Trophoblast cell (in vitro differentiated cells and primary cell): ENCODE measurements around the gene FBXL17.

Source experiments
- DNase-seq, 2 donors: peaks; one replicate each; pipeline ENCODE4 v3.0.0-alpha.2; 2016
- H2AFZ ChIP-seq: 2 replicates; pipeline ENCODE4 v1.6.1; 2013; ENCODE audit warnings: low read length, moderate library complexity, mild to moderate bottlenecking; ENCODE audit not compliant: insufficient read depth, poor library complexity
- H2AK5ac ChIP-seq: 2 replicates; pipeline ENCODE4 v1.6.1; 2013; ENCODE audit warnings: mild to moderate bottlenecking, low read length
- H2BK120ac ChIP-seq: 2 replicates; pipeline ENCODE4 v1.6.1; 2013; ENCODE audit warnings: low read length, mild to moderate bottlenecking, moderate library complexity; ENCODE audit not compliant: insufficient read depth, poor library complexity
- H2BK12ac ChIP-seq: 2 replicates; pipeline ENCODE4 v1.6.1; 2013; ENCODE audit warnings: mild to moderate bottlenecking, low read length, moderate library complexity
- H2BK5ac ChIP-seq: 2 replicates; pipeline ENCODE4 v1.6.1; 2013; ENCODE audit warnings: low read length, low read depth, moderate library complexity, mild to moderate bottlenecking; ENCODE audit not compliant: poor library complexity
- H3K14ac ChIP-seq: 2 replicates; pipeline ENCODE4 v1.6.1; 2013; ENCODE audit warnings: mild to moderate bottlenecking, low read length
- H3K18ac ChIP-seq: 2 replicates; pipeline ENCODE4 v1.6.1; 2013; ENCODE audit warnings: mild to moderate bottlenecking, low read length
- H3K23ac ChIP-seq: 2 replicates; pipeline ENCODE4 v1.6.1; 2013; ENCODE audit warnings: low read length
- H3K27ac ChIP-seq: 2 replicates; pipeline ENCODE4 v1.5.1; 2013; ENCODE audit warnings: low read depth, mild to moderate bottlenecking, inconsistent platforms, low read length, moderate library complexity
- H3K27me3 ChIP-seq: 2 replicates; pipeline ENCODE4 v1.6.1; 2013; ENCODE audit warnings: inconsistent platforms, mild to moderate bottlenecking, low read length, moderate library complexity; ENCODE audit not compliant: insufficient read depth
- H3K36me3 ChIP-seq, 2 experiments: 1 replicate in 1 of 2; 2 replicates in 1 of 2; pipeline ENCODE4 v1.6.1; 2013; ENCODE audit warnings: low read length in 2 of 2, mild to moderate bottlenecking in 2 of 2, moderate library complexity in 1 of 2; ENCODE audit not compliant: insufficient read depth in 2 of 2, control insufficient read depth in 1 of 2
- H3K4ac ChIP-seq: 2 replicates; pipeline ENCODE4 v1.6.1; 2013; ENCODE audit warnings: low read depth, mild to moderate bottlenecking, low read length, moderate library complexity
- H3K4me1 ChIP-seq, 2 experiments: 1 replicate in 1 of 2; 2 replicates in 1 of 2; pipeline ENCODE4 v1.6.1; 2013; ENCODE audit warnings: low read length in 2 of 2, mild to moderate bottlenecking in 2 of 2, moderate library complexity in 1 of 2; ENCODE audit not compliant: insufficient read depth in 2 of 2, control insufficient read depth in 1 of 2
- H3K4me2 ChIP-seq: 2 replicates; pipeline ENCODE4 v1.6.1; 2013; ENCODE audit warnings: inconsistent platforms, mild to moderate bottlenecking, low read length, moderate library complexity
- H3K4me3 ChIP-seq: 2 replicates; pipeline ENCODE4 v1.5.1; 2013; ENCODE audit warnings: mild to moderate bottlenecking, low read depth, low read length, inconsistent platforms
- H3K79me1 ChIP-seq: one replicate; pipeline ENCODE4 v1.6.1; 2013; ENCODE audit warnings: low read length
- H3K79me2 ChIP-seq: 2 replicates; pipeline ENCODE4 v1.6.1; 2013; ENCODE audit warnings: low read length, mild to moderate bottlenecking; ENCODE audit not compliant: control insufficient read depth, insufficient read depth, poor library complexity
- H3K9ac ChIP-seq: 2 replicates; pipeline ENCODE4 v1.6.1; 2013; ENCODE audit warnings: mild to moderate bottlenecking, low read length
- H3K9me3 ChIP-seq: 2 replicates; pipeline ENCODE4 v1.6.1; 2013; ENCODE audit warnings: low read depth, mild to moderate bottlenecking, control low read depth, inconsistent platforms, low read length; ENCODE audit not compliant: insufficient read depth
- H4K12ac ChIP-seq: 2 replicates; pipeline ENCODE4 v1.6.1; 2013; ENCODE audit warnings: low read depth, mild to moderate bottlenecking, low read length, moderate library complexity
- H4K8ac ChIP-seq: 2 replicates; pipeline ENCODE4 v1.6.1; 2013; ENCODE audit warnings: low read depth, mild to moderate bottlenecking, low read length, moderate library complexity
- H4K91ac ChIP-seq: one replicate; pipeline ENCODE4 v1.6.1; 2013; ENCODE audit warnings: low read depth, mild to moderate bottlenecking, low read length, moderate library complexity
- WGBS: extraction: QIAGEN DNeasy Blood & Tissue Kit; methylation state at CpG from one replicate; pipeline ENCODE4 v1.1.7; 2013; ENCODE audit warnings: missing lambda C conversion rate; ENCODE audit not compliant: insufficient read length, insufficient coverage; ENCODE audit errors: extremely low coverage; 5-methylcytosine and 5-hydroxymethylcytosine counted together

FBXL17 gene

GRCh38 chr5:108101130-108101529 is 280.8 kb downstream of the FBXL17 start:
- Histone ChIP-seq H2BK5ac (no peak overlapping the region), H3K36me3 (no peaks in the 10 kb centered on the region), H4K12ac (no peak overlapping the region), H3K27ac (no peak overlapping the region), H3K23ac (no peak overlapping the region), H3K4ac (no peak overlapping the region), H3K9ac (no peak overlapping the region), H4K8ac (no peak overlapping the region), H3K4me2 (no peak overlapping the region), H2BK12ac (no peak overlapping the region), H3K4me1 (no peaks in the 10 kb centered on the region), H3K4me3 (no peak overlapping the region), H3K14ac (no peak overlapping the region), H3K27me3 (no peaks in the 10 kb centered on the region), H2AFZ (no peak overlapping the region), H3K79me1 (no peaks in the 10 kb centered on the region), H3K9me3 (no peaks in the 10 kb centered on the region), H3K79me2 (no peaks in the 10 kb centered on the region), H2AK5ac (no peak overlapping the region), H3K18ac (no peak overlapping the region), H2BK120ac (no peak overlapping the region), H4K91ac (no peak overlapping the region)
- DNase-seq = no peak
- WGBS = no CpG with 5 or more reads among the region's 1 CpG

DNA sequence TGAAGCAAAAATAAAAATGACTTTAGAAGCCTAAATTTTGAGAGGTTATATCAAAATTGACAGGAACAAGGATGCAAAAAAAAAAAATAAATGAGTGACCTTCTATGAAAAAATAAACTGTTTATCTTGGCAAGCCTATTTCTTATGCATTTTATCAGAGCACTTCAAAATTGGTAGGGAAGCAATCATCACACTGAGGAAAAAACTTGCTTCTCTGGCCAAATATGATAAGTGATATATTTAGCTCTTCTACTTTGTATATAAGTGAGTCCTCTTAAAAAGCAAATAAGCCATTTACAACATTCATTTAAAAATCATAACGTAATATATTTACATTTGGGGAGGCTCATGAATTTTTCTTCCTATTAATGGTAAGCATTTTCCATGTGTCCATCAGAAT is 287.1 kb downstream of the FBXL17 start:
- H3K27ac ChIP-seq = no peak overlapping the region
- no peak overlapping the region for H3K4me2 ChIP-seq
- H3K27me3 ChIP-seq = no peaks in the 10 kb centered on the region
- no peak overlapping the region for H4K12ac ChIP-seq
- no peaks in the 10 kb centered on the region for H3K79me2 ChIP-seq
- WGBS = no CpG with 5 or more reads among the region's 1 CpG
- H3K9me3 ChIP-seq = no peaks in the 10 kb centered on the region
- H3K18ac ChIP-seq = no peak overlapping the region
- H4K91ac ChIP-seq = no peak overlapping the region
- no peak overlapping the region for H3K9ac ChIP-seq
- no peak overlapping the region for H2AK5ac ChIP-seq
- no peak overlapping the region for H2BK120ac ChIP-seq
- no peaks in the 10 kb centered on the region for H3K79me1 ChIP-seq
- H3K36me3 ChIP-seq = no peaks in the 10 kb centered on the region
- no peak overlapping the region for H3K23ac ChIP-seq
- H3K4me1 ChIP-seq = no peaks in the 10 kb centered on the region
- no peak overlapping the region for H2BK12ac ChIP-seq
- no peak for DNase-seq
- no peak overlapping the region for H2AFZ ChIP-seq
- no peak overlapping the region for H3K14ac ChIP-seq
- H3K4ac ChIP-seq = no peak overlapping the region
- no peak overlapping the region for H2BK5ac ChIP-seq
- H3K4me3 ChIP-seq = no peak overlapping the region
- H4K8ac ChIP-seq = no peak overlapping the region

GRCh38 chr5:108093186-108093585 is 288.7 kb downstream of the FBXL17 start:
- Histone ChIP-seq H4K12ac (no peak overlapping the region), H3K4me2 (no peak overlapping the region), H3K79me1 (no peaks in the 10 kb centered on the region), H3K27me3 (no peaks in the 10 kb centered on the region), H3K27ac (no peak overlapping the region), H2AFZ (no peak overlapping the region), H2BK12ac (no peak overlapping the region), H3K9me3 (no peaks in the 10 kb centered on the region), H3K4ac (no peak overlapping the region), H2BK5ac (no peak overlapping the region), H3K23ac (no peak overlapping the region), H3K4me1 (no peaks in the 10 kb centered on the region), H2BK120ac (no peak overlapping the region), H3K79me2 (no peaks in the 10 kb centered on the region), H3K9ac (no peak overlapping the region), H3K4me3 (no peak overlapping the region), H4K8ac (no peak overlapping the region), H3K18ac (no peak overlapping the region), H4K91ac (no peak overlapping the region), H3K14ac (no peak overlapping the region), H2AK5ac (no peak overlapping the region), H3K36me3 (no peaks in the 10 kb centered on the region)
- WGBS = no CpG with 5 or more reads among the region's 2 CpGs
- peak in 1 of 2 donors; percentile 15 for DNase-seq

- Histone ChIP-seq H2BK120ac (no peak overlapping the region), H3K4me3 (no peak overlapping the region), H3K79me2 (no peaks in the 10 kb centered on the region), H4K12ac (no peak overlapping the region), H3K9ac (no peak overlapping the region), H3K14ac (no peak overlapping the region), H3K36me3 (no peaks in the 10 kb centered on the region), H3K4ac (no peak overlapping the region), H3K23ac (no peak overlapping the region), H2AK5ac (no peak overlapping the region), H3K18ac (no peak overlapping the region), H2BK5ac (no peak overlapping the region), H3K9me3 (no peaks in the 10 kb centered on the region), H4K8ac (no peak overlapping the region), H4K91ac (no peak overlapping the region), H3K27ac (no peak overlapping the region), H3K27me3 (no peaks in the 10 kb centered on the region), H3K4me2 (no peak overlapping the region), H2BK12ac (no peak overlapping the region), H3K4me1 (no peaks in the 10 kb centered on the region), H2AFZ (no peak overlapping the region), H3K79me1 (no peaks in the 10 kb centered on the region)
- DNase-seq = no peak
- WGBS = no CpG with 5 or more reads among the region's 4 CpGs
These were observed 291.0 kb downstream of the FBXL17 start for GRCh38 chr5:108090946-108091345.
